GM23338 (cell line): ENCODE results near the gene HENMT1. TPM values are rescaled to one million over a fixed set of nuclear protein-coding genes. Genes with fewer than 3 reads are reported as not detected.

Experiments
- ATAC-seq: fragments of 200-7000 bp; cut with Tn5 transposase; 3 replicates; pipeline ENCODE4 v1.9.1; 2020
- DNase-seq: peaks from one replicate; pipeline ENCODE4 v3.0.0-alpha.2; 2015; ENCODE audit warnings: low spot score
- H2AFZ ChIP-seq: fragments of 200-600 bp; sonication (generic); 2 replicates; pipeline ENCODE4 v1.8.0; 2016; ENCODE audit warnings: antibody characterized with exemption, mild to moderate bottlenecking, moderate library complexity
- H3F3A ChIP-seq: fragments of 200-600 bp; sonication (generic); replicated peaks from 2 replicates; pipeline ENCODE4 v1.8.0; 2017; ENCODE audit warnings: antibody characterized with exemption, mixed run types, low read depth
- H3K27ac ChIP-seq: fragments of 200-600 bp; sonication (generic); 2 replicates; pipeline ENCODE4 v1.6.1; 2016; ENCODE audit warnings: low read depth
- H3K27me3 ChIP-seq: fragments of 200-600 bp; sonication (generic); 2 replicates; pipeline ENCODE4 v1.8.0; 2016; ENCODE audit warnings: mild to moderate bottlenecking, mixed run types, moderate library complexity; ENCODE audit not compliant: insufficient read depth
- H3K36me3 ChIP-seq: fragments of 200-600 bp; sonication (generic); 2 replicates; pipeline ENCODE4 v1.8.0; 2016; ENCODE audit warnings: mild to moderate bottlenecking; ENCODE audit not compliant: insufficient read depth
- H3K4me1 ChIP-seq: fragments of 200-600 bp; sonication (generic); 2 replicates; pipeline ENCODE4 v1.8.0; 2016; ENCODE audit warnings: mild to moderate bottlenecking, moderate library complexity; ENCODE audit not compliant: insufficient read depth
- H3K4me2 ChIP-seq: fragments of 200-600 bp; sonication (generic); 2 replicates; pipeline ENCODE4 v1.7.1; 2017; ENCODE audit warnings: mixed run types
- H3K4me3 ChIP-seq: fragments of 200-600 bp; sonication (generic); 2 replicates; pipeline ENCODE4 v1.6.1; 2016; ENCODE audit warnings: mixed run types
- H3K79me2 ChIP-seq: fragments of 200-600 bp; sonication (generic); replicated peaks from 2 replicates; pipeline ENCODE4 v1.8.0; 2017; ENCODE audit warnings: mild to moderate bottlenecking; ENCODE audit not compliant: insufficient read depth
- H3K9me2 ChIP-seq: fragments of 200-600 bp; sonication (generic); 2 replicates; pipeline ENCODE4 v1.8.0; 2017; ENCODE audit not compliant: insufficient read depth
- H4K20me1 ChIP-seq: fragments of 200-600 bp; sonication (generic); replicated peaks from 2 replicates; pipeline ENCODE4 v1.8.0; 2017; ENCODE audit warnings: mild to moderate bottlenecking; ENCODE audit not compliant: insufficient read depth
- H3K27ac Mint-ChIP-seq: 2 replicates; pipeline ENCODE4 v1.8.0; 2020; ENCODE audit warnings: inconsistent platforms, mild to moderate bottlenecking, moderate library complexity, mixed read lengths
- H3K27me3 Mint-ChIP-seq: 3 replicates; pipeline ENCODE4 v1.8.0; 2022; ENCODE audit warnings: low read depth, mild to moderate bottlenecking, moderate library complexity, mixed read lengths, inconsistent platforms; ENCODE audit not compliant: insufficient read depth, poor library complexity
- H3K36me3 Mint-ChIP-seq: 3 replicates; pipeline ENCODE4 v1.8.0; 2021; ENCODE audit warnings: low read depth, mild to moderate bottlenecking, inconsistent platforms, moderate library complexity, mixed read lengths
- H3K4me1 Mint-ChIP-seq: 3 replicates; pipeline ENCODE4 v1.8.0; 2020; ENCODE audit warnings: mild to moderate bottlenecking, inconsistent platforms, mixed read lengths
- H3K4me3 Mint-ChIP-seq: 3 replicates; pipeline ENCODE4 v1.8.0; 2021; ENCODE audit warnings: moderate library complexity, mild to moderate bottlenecking, inconsistent platforms, mixed read lengths
- H3K9me3 Mint-ChIP-seq: 3 replicates; pipeline ENCODE4 v1.8.0; 2020; ENCODE audit warnings: moderate library complexity, mild to moderate bottlenecking, inconsistent platforms, mixed read lengths
- CREB1 ChIP-seq: fragments of 250-450 bp; sonication (Bioruptor Pico); IDR thresholded peaks from 2 replicates; pipeline ENCODE4 v1.5.0; 2020; ENCODE audit warnings: low read depth, mild to moderate bottlenecking, moderate library complexity
- EZH2 ChIP-seq: fragments of 200-600 bp; sonication (generic); IDR thresholded peaks from one replicate; pipeline ENCODE4 v1.8.0; 2017; ENCODE audit warnings: antibody characterized with exemption, mild to moderate bottlenecking, low read depth; ENCODE audit not compliant: unreplicated experiment
- EZH2phosphoT487 ChIP-seq: fragments of 200-600 bp; sonication (generic); IDR thresholded peaks from one replicate; pipeline ENCODE4 v1.8.1; 2018; ENCODE audit warnings: antibody characterized with exemption; ENCODE audit not compliant: unreplicated experiment
- JUNB ChIP-seq: IDR thresholded peaks from one replicate; pipeline ENCODE4 v1.6.1; 2016; ENCODE audit warnings: antibody characterized with exemption; ENCODE audit not compliant: unreplicated experiment
- NANOG ChIP-seq: IDR thresholded peaks from 2 replicates; pipeline ENCODE4 v1.6.1; 2016; ENCODE audit warnings: antibody characterized with exemption, borderline replicate concordance
- POLR2AphosphoS5 ChIP-seq: IDR thresholded peaks from 2 replicates; pipeline ENCODE4 v1.6.1; 2016; ENCODE audit warnings: antibody characterized with exemption, low read depth
- STAT1 ChIP-seq: IDR thresholded peaks from one replicate; pipeline ENCODE4 v1.6.1; 2016; ENCODE audit warnings: antibody characterized with exemption; ENCODE audit not compliant: unreplicated experiment
- ZNF114 ChIP-seq: fragments of 250-450 bp; sonication (Bioruptor Pico); IDR thresholded peaks from 2 replicates; pipeline ENCODE4 v1.5.0; 2020; ENCODE audit warnings: mild to moderate bottlenecking, moderate library complexity
- ZNF331 ChIP-seq: fragments of 250-450 bp; sonication (Bioruptor Pico); IDR thresholded peaks from 2 replicates; pipeline ENCODE4 v1.5.0; 2020; ENCODE audit warnings: low read depth, mild to moderate bottlenecking, moderate library complexity
- polyA plus RNA-seq: library from polyadenylated mRNA; unstranded; fragments of >200 nt; fragmentation: Nextera tagmentation; extraction: Ambion mirVana; gene quantifications from 2 replicates; pipeline ENCODE4 v1.2.1, GENCODE V29; 2016
- total RNA-seq: library from RNA; depleted of rRNA; stranded (reverse); fragments of >200 nt; shearing (Covaris generic); gene quantifications from 2 replicates; pipeline ENCODE4 v1.2.3, GENCODE V29; 2014
- TF ChIP-seq, protein P1 (sequence below), 2 experiments: fragments of 200-600 bp in 1 of 2; sonication (generic) in 1 of 2; conservative IDR thresholded peaks; 2 replicates each; pipeline versions ENCODE4 v1.5.1 to v1.6.1; 2016 to 2017; ENCODE audit warnings: antibody characterized with exemption in 2 of 2, low read depth in 2 of 2, mild to moderate bottlenecking in 2 of 2, moderate library complexity in 1 of 2
- TF ChIP-seq, protein P2 (sequence below): IDR thresholded peaks from 2 replicates; pipeline ENCODE4 v1.6.1; 2016; ENCODE audit warnings: antibody characterized with exemption
- TF ChIP-seq, protein P3 (sequence below): IDR thresholded peaks from one replicate; pipeline ENCODE4 v1.6.1; 2018; ENCODE audit warnings: antibody characterized with exemption; ENCODE audit not compliant: unreplicated experiment

The HENMT1 gene
- total and polyA plus RNA-seq, 2 experiments from 2014 or later = 4.7 to 9.7 TPM

DNA sequence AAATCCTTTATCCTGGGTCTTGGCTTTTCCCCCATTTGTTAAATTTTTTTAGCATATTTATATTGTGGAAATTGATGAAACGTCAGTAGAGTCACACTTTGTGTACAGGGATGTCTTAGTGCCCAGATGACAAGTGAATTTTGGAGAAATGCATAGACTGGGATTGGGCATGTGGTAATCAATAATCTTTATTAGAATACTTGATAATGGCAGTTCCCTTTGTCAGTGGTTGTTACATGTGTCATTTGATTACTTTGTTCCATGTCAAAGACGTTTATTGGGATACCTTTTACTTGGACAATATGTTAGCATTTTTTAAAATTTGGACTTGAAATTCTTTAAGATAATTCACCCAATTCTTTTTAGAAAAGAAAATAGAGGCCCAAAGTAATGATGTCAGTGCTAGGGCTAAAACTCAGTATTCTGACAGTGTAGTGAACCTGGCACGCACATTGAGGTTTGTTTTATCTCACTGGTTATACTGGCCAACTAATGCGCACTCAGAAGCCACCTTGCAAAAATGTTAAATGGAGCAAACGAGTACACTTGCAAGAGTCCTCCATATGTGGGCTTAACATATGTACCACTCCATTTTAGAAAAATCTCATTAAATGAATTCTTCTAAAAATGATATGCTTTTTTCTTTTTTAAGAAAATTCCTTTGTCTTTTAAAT is 40.4 kb upstream of the HENMT1 start (continued):
- no peak for TF ChIP-seq STAT1
- no peak for TF ChIP-seq ZNF331 (CRISPR knock-in tag)
- TF ChIP-seq EZH2 = no peak
- TF ChIP-seq EZH2phosphoT487 = no peak

DNA sequence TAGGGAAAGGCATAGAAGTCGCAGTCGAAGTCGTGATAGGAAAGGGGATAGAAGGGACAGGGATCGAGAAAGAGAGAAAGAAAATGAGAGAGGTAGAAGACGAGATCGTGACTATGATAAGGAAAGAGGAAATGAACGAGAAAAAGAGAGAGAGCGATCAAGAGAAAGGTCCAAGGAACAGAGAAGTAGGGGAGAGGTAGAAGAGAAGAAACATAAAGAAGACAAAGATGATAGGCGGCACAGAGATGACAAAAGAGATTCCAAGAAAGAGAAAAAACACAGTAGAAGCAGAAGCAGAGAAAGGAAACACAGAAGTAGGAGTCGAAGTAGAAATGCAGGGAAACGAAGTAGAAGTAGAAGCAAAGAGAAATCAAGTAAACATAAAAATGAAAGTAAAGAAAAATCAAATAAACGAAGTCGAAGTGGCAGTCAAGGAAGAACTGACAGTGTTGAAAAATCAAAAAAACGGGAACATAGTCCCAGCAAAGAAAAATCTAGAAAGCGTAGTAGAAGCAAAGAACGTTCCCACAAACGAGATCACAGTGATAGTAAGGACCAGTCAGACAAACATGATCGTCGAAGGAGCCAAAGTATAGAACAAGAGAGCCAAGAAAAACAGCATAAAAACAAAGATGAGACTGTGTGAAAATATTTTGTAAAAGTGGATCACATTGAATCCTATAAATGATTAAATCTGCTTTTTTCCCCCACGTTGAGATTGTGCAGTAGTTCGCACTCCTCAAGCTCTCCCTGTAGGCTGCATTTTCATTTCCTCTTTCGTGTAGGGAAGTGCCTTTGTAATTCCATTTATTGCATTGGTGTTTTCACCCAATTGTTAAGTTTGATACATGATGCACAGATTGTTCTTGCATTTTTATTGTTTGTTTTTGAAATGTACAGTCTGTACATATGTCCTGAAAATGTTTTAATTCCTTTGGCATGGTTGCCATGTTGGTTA is 38.8 kb upstream of the HENMT1 start:
- ATAC-seq (no peak), DNase-seq (no peak)
- no peak overlapping the region for H2AFZ ChIP-seq
- H3K4me3 ChIP-seq = no peak overlapping the region
- no peaks in the 10 kb centered on the region for H3K9me2 ChIP-seq
- H3K27me3 Mint-ChIP-seq = peaks cover 2% of the 10 kb centered on the region
- H3K4me3 Mint-ChIP-seq = no peak overlapping the region
- H3K36me3 Mint-ChIP-seq = peaks cover 72% of the 10 kb centered on the region
- no peaks in the 10 kb centered on the region for H3K27me3 ChIP-seq
- peaks cover 7% of the 10 kb centered on the region; the same call in 1 of the 2 replicates for H3F3A ChIP-seq
- H3K79me2 ChIP-seq = peaks cover 32% of the 10 kb centered on the region
- H3K4me2 ChIP-seq = no peak overlapping the region
- peaks cover 58% of the 10 kb centered on the region for H3K36me3 ChIP-seq
- peaks cover 18% of the 10 kb centered on the region for H4K20me1 ChIP-seq
- H3K4me1 Mint-ChIP-seq = no peaks in the 10 kb centered on the region
- H3K27ac Mint-ChIP-seq = no peak overlapping the region
- no peaks in the 10 kb centered on the region for H3K9me3 Mint-ChIP-seq
- H3K4me1 ChIP-seq = no peaks in the 10 kb centered on the region; the same call in 1 of the 2 replicates
- H3K27ac ChIP-seq = no peak overlapping the region
- no peak for TF ChIP-seq STAT1
- TF ChIP-seq, protein P1, sequence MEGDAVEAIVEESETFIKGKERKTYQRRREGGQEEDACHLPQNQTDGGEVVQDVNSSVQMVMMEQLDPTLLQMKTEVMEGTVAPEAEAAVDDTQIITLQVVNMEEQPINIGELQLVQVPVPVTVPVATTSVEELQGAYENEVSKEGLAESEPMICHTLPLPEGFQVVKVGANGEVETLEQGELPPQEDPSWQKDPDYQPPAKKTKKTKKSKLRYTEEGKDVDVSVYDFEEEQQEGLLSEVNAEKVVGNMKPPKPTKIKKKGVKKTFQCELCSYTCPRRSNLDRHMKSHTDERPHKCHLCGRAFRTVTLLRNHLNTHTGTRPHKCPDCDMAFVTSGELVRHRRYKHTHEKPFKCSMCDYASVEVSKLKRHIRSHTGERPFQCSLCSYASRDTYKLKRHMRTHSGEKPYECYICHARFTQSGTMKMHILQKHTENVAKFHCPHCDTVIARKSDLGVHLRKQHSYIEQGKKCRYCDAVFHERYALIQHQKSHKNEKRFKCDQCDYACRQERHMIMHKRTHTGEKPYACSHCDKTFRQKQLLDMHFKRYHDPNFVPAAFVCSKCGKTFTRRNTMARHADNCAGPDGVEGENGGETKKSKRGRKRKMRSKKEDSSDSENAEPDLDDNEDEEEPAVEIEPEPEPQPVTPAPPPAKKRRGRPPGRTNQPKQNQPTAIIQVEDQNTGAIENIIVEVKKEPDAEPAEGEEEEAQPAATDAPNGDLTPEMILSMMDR (conservative IDR thresholded peaks at IDR 0.05; ENCODE audit: low read depth in 2 of 2) = no peak
- TF ChIP-seq, protein P2, sequence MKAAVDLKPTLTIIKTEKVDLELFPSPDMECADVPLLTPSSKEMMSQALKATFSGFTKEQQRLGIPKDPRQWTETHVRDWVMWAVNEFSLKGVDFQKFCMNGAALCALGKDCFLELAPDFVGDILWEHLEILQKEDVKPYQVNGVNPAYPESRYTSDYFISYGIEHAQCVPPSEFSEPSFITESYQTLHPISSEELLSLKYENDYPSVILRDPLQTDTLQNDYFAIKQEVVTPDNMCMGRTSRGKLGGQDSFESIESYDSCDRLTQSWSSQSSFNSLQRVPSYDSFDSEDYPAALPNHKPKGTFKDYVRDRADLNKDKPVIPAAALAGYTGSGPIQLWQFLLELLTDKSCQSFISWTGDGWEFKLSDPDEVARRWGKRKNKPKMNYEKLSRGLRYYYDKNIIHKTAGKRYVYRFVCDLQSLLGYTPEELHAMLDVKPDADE = no peak
- TF ChIP-seq, protein P3, sequence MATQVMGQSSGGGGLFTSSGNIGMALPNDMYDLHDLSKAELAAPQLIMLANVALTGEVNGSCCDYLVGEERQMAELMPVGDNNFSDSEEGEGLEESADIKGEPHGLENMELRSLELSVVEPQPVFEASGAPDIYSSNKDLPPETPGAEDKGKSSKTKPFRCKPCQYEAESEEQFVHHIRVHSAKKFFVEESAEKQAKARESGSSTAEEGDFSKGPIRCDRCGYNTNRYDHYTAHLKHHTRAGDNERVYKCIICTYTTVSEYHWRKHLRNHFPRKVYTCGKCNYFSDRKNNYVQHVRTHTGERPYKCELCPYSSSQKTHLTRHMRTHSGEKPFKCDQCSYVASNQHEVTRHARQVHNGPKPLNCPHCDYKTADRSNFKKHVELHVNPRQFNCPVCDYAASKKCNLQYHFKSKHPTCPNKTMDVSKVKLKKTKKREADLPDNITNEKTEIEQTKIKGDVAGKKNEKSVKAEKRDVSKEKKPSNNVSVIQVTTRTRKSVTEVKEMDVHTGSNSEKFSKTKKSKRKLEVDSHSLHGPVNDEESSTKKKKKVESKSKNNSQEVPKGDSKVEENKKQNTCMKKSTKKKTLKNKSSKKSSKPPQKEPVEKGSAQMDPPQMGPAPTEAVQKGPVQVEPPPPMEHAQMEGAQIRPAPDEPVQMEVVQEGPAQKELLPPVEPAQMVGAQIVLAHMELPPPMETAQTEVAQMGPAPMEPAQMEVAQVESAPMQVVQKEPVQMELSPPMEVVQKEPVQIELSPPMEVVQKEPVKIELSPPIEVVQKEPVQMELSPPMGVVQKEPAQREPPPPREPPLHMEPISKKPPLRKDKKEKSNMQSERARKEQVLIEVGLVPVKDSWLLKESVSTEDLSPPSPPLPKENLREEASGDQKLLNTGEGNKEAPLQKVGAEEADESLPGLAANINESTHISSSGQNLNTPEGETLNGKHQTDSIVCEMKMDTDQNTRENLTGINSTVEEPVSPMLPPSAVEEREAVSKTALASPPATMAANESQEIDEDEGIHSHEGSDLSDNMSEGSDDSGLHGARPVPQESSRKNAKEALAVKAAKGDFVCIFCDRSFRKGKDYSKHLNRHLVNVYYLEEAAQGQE = no peak
- no peak for TF ChIP-seq EZH2phosphoT487
- no peak for TF ChIP-seq ZNF114 (CRISPR knock-in tag)
- no peak for TF ChIP-seq CREB1
- TF ChIP-seq ZNF331 (CRISPR knock-in tag) = no peak
- TF ChIP-seq JUNB = no peak
- TF ChIP-seq NANOG = no peak
- TF ChIP-seq POLR2AphosphoS5 = no peak
- TF ChIP-seq EZH2 = no peak
